ENCODE measurements around the gene PCIF1. TPM values are rescaled to one million over a fixed set of nuclear protein-coding genes. Genes with fewer than 3 reads are reported as not detected.
A peak's percentile ranks its signal among the peaks of the same experiment; 100 is the strongest.
"Not testable (repeated sequence)": the region's sequence is repeated elsewhere in the genome, so short reads cannot be mapped to it uniquely, and the experiment has no call there.

The PCIF1 gene
- total and polyA plus RNA-seq, 4 donors = 15.5 to 43.4 (median 32.9) TPM

- H3K4me3 ChIP-seq (ENCODE audit: low read length in 2 of 2) = no peak overlapping the region
- intact Hi-C loops (cut with DNase I) = no loop called here
- DNase-seq (no peak), ATAC-seq (ENCODE audit: low FRiP score) (peak; percentile 8)
- no peaks in the 10 kb centered on the region for H3K27me3 ChIP-seq (ENCODE audit: control insufficient read depth in 1 of 2, insufficient read depth in 2 of 2, low read length in 1 of 2)
- no peak overlapping the region for H3K27ac ChIP-seq (ENCODE audit: low read depth in 1 of 2, low read length in 2 of 2)
- 86 to 87% methylated on average over 13 of the region's 13 CpGs for WGBS, 2 donors
- no peaks in the 10 kb centered on the region for H3K4me1 ChIP-seq (ENCODE audit: control insufficient read depth in 1 of 2, insufficient read depth in 2 of 2, low read length in 2 of 2)
- H3K36me3 ChIP-seq (ENCODE audit: control insufficient read depth in 1 of 2, insufficient read depth in 2 of 2, low read length in 1 of 2) = peaks cover 0 to 2% of the 10 kb centered on the region in 2 donors
- no peaks in the 10 kb centered on the region for H3K9me3 ChIP-seq (ENCODE audit: control insufficient read depth, low read length)
Measured at GRCh38 chr20:45899046-45899835, 35.2 kb upstream of the PCIF1 start.

GRCh38 chr20:45901332-45901731 lies 33.2 kb upstream of the PCIF1 start:
- DNase-seq; H3K4me1 ChIP-seq (ENCODE audit: control insufficient read depth in 1 of 2, insufficient read depth in 2 of 2, low read length in 2 of 2); H3K27ac ChIP-seq (ENCODE audit: low read depth in 1 of 2, low read length in 2 of 2); H3K27me3 ChIP-seq (ENCODE audit: control insufficient read depth in 1 of 2, insufficient read depth in 2 of 2, low read length in 1 of 2); H3K36me3 ChIP-seq (ENCODE audit: control insufficient read depth in 1 of 2, insufficient read depth in 2 of 2, low read length in 1 of 2); H3K9me3 ChIP-seq (ENCODE audit: control insufficient read depth, low read length); H3K4me3 ChIP-seq (ENCODE audit: low read length in 2 of 2); ATAC-seq (ENCODE audit: low FRiP score); intact Hi-C loops (cut with DNase I): not testable (repeated sequence)
- WGBS, 2 donors = 84 to 93% methylated on average over 6 of the region's 6 CpGs

GRCh38 chr20:45902199-45902701 lies 32.2 kb upstream of the PCIF1 start:
- no peaks in the 10 kb centered on the region for H3K36me3 ChIP-seq (ENCODE audit: control insufficient read depth in 1 of 2, insufficient read depth in 2 of 2, low read length in 1 of 2)
- no peaks in the 10 kb centered on the region for H3K4me1 ChIP-seq (ENCODE audit: control insufficient read depth in 1 of 2, insufficient read depth in 2 of 2, low read length in 2 of 2)
- no peak overlapping the region for H3K4me3 ChIP-seq (ENCODE audit: low read length in 2 of 2)
- H3K27me3 ChIP-seq (ENCODE audit: control insufficient read depth in 1 of 2, insufficient read depth in 2 of 2, low read length in 1 of 2) = no peaks in the 10 kb centered on the region
- DNase-seq (no peak), ATAC-seq (ENCODE audit: low FRiP score) (no peak)
- WGBS, 2 donors = 92 to 94% methylated on average over 14 of the region's 14 CpGs
- H3K27ac ChIP-seq (ENCODE audit: low read depth in 1 of 2, low read length in 2 of 2) = no peak overlapping the region
- intact Hi-C loops (cut with DNase I) = no loop called here
- H3K9me3 ChIP-seq (ENCODE audit: control insufficient read depth, low read length) = no peaks in the 10 kb centered on the region

DNA sequence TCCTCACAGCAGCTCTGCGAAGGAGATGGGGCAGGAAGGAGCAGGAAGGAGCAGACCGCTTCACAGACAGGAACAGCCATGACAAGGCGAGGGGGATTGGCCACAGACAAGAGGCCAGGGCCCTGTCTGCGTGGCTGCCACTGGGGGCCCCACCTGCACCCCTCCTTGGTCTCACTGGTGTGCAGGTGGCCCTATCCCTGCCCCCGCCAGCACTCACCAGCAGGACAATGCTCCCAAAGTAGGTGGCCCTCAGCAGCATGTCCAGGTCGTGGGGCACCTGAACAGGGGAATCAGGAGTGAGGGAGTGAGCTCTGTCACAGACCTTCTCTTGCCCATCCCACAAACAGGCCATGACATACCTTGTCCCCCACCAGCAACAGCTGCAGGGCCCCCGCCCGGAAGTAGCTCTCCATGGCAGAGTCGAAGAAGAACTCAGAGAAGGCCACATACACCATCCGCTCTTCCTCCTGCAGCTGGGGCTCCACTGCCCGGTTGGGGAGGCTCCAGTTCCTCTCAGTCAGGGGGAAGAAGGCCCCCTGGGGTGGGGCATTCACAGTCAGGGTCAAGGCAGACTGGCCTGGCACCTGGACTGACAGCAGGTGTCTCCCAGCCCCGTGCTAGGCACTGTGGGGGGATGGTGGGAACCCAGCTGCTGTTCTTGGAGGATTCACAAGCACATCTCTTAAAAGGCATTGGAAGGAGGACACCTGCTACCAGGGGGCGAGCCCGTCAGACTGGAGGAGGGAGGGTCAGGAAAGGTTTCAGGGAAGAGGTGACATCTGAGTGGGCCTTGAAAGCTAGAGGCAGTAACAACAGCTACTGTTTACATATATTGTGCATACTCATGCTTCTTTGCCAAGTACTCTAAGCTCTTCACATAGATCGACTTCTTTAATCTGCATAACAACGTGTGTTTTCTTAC lies 29.6 kb upstream of the PCIF1 start:
- Histone ChIP-seq H3K36me3 (ENCODE audit: control insufficient read depth in 1 of 2, insufficient read depth in 2 of 2, low read length in 1 of 2) (no peaks in the 10 kb centered on the region), H3K4me1 (ENCODE audit: control insufficient read depth in 1 of 2, insufficient read depth in 2 of 2, low read length in 2 of 2) (no peaks in the 10 kb centered on the region), H3K27me3 (ENCODE audit: control insufficient read depth in 1 of 2, insufficient read depth in 2 of 2, low read length in 1 of 2) (no peaks in the 10 kb centered on the region), H3K27ac (ENCODE audit: low read depth in 1 of 2, low read length in 2 of 2) (no peak overlapping the region), H3K9me3 (ENCODE audit: control insufficient read depth, low read length) (no peaks in the 10 kb centered on the region), H3K4me3 (ENCODE audit: low read length in 2 of 2) (no peak overlapping the region)
- intact Hi-C loops (cut with DNase I) = no loop called here
- DNase-seq = no peak
- no peak for ATAC-seq (ENCODE audit: low FRiP score)
- WGBS, 2 donors = 88 to 89% methylated on average over 16 of the region's 16 CpGs

- H3K36me3 ChIP-seq (ENCODE audit: control insufficient read depth in 1 of 2, insufficient read depth in 2 of 2, low read length in 1 of 2) = no peaks in the 10 kb centered on the region
Measured at GRCh38 chr20:45905505-45906079, 28.9 kb upstream of the PCIF1 start.

GRCh38 chr20:45907219-45907948 lies 27.1 kb upstream of the PCIF1 start:
- intact Hi-C loops (cut with DNase I) = no loop called here
- Histone ChIP-seq H3K27ac (ENCODE audit: low read depth in 1 of 2, low read length in 2 of 2) (no peak overlapping the region), H3K4me3 (ENCODE audit: low read length in 2 of 2) (no peak overlapping the region), H3K27me3 (ENCODE audit: control insufficient read depth in 1 of 2, insufficient read depth in 2 of 2, low read length in 1 of 2) (no peaks in the 10 kb centered on the region), H3K36me3 (ENCODE audit: control insufficient read depth in 1 of 2, insufficient read depth in 2 of 2, low read length in 1 of 2) (no peaks in the 10 kb centered on the region), H3K9me3 (ENCODE audit: control insufficient read depth, low read length) (no peaks in the 10 kb centered on the region), H3K4me1 (ENCODE audit: control insufficient read depth in 1 of 2, insufficient read depth in 2 of 2, low read length in 2 of 2) (no peaks in the 10 kb centered on the region)
- 93 to 97% methylated on average over 17 of the region's 17 CpGs for WGBS, 2 donors
- no peak for ATAC-seq (ENCODE audit: low FRiP score)
- no peak for DNase-seq

More at GRCh38 chr20:45905505-45906079, 28.9 kb upstream of the PCIF1 start:
- 81 to 87% methylated on average over 8 of the region's 8 CpGs for WGBS, 2 donors
- Histone ChIP-seq H3K9me3 (ENCODE audit: control insufficient read depth, low read length) (no peaks in the 10 kb centered on the region), H3K4me1 (ENCODE audit: control insufficient read depth in 1 of 2, insufficient read depth in 2 of 2, low read length in 2 of 2) (no peaks in the 10 kb centered on the region), H3K4me3 (ENCODE audit: low read length in 2 of 2) (no peak overlapping the region), H3K27me3 (ENCODE audit: control insufficient read depth in 1 of 2, insufficient read depth in 2 of 2, low read length in 1 of 2) (no peaks in the 10 kb centered on the region), H3K27ac (ENCODE audit: low read depth in 1 of 2, low read length in 2 of 2) (no peak overlapping the region)
- DNase-seq (no peak), ATAC-seq (ENCODE audit: low FRiP score) (no peak)
- intact Hi-C loops (cut with DNase I) = no loop called here

- Histone ChIP-seq H3K36me3 (ENCODE audit: control insufficient read depth in 1 of 2, insufficient read depth in 2 of 2, low read length in 1 of 2) (no peaks in the 10 kb centered on the region), H3K27me3 (ENCODE audit: control insufficient read depth in 1 of 2, insufficient read depth in 2 of 2, low read length in 1 of 2) (no peaks in the 10 kb centered on the region), H3K4me3 (ENCODE audit: low read length in 2 of 2) (no peak overlapping the region), H3K9me3 (ENCODE audit: control insufficient read depth, low read length) (no peaks in the 10 kb centered on the region), H3K27ac (ENCODE audit: low read depth in 1 of 2, low read length in 2 of 2) (no peak overlapping the region), H3K4me1 (ENCODE audit: control insufficient read depth in 1 of 2, insufficient read depth in 2 of 2, low read length in 2 of 2) (no peaks in the 10 kb centered on the region)
- ATAC-seq (ENCODE audit: low FRiP score) = no peak
- no peak for DNase-seq
- WGBS, 2 donors = 86 to 95% methylated on average over 2 of the region's 2 CpGs
- intact Hi-C loops (cut with DNase I) = no loop called here
Measured at GRCh38 chr20:45908084-45908483, 26.4 kb upstream of the PCIF1 start.

DNA sequence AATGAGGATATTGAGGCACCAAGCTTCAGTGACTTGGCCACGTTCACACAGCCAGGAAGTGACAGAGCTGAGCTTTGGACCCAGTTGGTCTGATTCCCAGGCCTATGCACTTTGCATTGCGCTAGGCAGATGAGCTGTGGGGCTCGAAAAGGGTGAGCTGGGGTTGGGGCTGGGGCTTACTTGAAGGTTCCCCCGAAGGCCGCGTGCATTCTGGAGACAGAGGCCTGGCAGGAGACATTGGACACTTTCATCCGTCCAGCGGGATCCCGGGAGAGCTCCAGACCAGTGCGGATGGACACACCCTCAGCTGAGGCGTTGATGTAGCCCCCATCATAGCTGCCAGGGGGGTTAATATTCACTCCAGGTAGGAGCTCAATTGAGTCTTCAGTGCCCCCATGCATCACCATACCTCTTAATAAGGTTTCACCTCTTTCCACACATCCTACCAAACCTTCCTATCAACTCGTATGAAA lies 25.1 kb upstream of the PCIF1 start:
- WGBS, 2 donors = 88 to 89% methylated on average over 12 of the region's 12 CpGs
- Histone ChIP-seq H3K27ac (ENCODE audit: low read depth in 1 of 2, low read length in 2 of 2) (no peak overlapping the region), H3K4me1 (ENCODE audit: control insufficient read depth in 1 of 2, insufficient read depth in 2 of 2, low read length in 2 of 2) (no peaks in the 10 kb centered on the region), H3K27me3 (ENCODE audit: control insufficient read depth in 1 of 2, insufficient read depth in 2 of 2, low read length in 1 of 2) (no peaks in the 10 kb centered on the region), H3K4me3 (ENCODE audit: low read length in 2 of 2) (no peak overlapping the region), H3K36me3 (ENCODE audit: control insufficient read depth in 1 of 2, insufficient read depth in 2 of 2, low read length in 1 of 2) (no peaks in the 10 kb centered on the region), H3K9me3 (ENCODE audit: control insufficient read depth, low read length) (no peaks in the 10 kb centered on the region)
- ATAC-seq (ENCODE audit: low FRiP score) = no peak
- intact Hi-C loops (cut with DNase I) = no loop called here
- DNase-seq = no peak

Data from aorta (tissue), 5 donors.